Right atrium auricular region (tissue), 2 donors: ENCODE measurements around the gene SARDH. TPM values are rescaled to one million over a fixed set of nuclear protein-coding genes. Genes with fewer than 3 reads are reported as not detected.

ENCODE experiments used
- DNase-seq: peaks from one replicate; pipeline ENCODE4 v3.0.0-alpha.2; 2019; ENCODE audit warnings: low spot score
- H3K27ac ChIP-seq, 2 donors: fragments of 200-600 bp; sonication (generic); 1 replicate in 1 of 2; 2 replicates in 1 of 2; pipeline ENCODE4 v1.5.1; 2016 to 2019
- H3K27me3 ChIP-seq, 2 donors: fragments of 200-600 bp; sonication (generic); one replicate each; pipeline versions ENCODE4 v1.5.1 to v1.6.0; 2017 to 2019
- H3K36me3 ChIP-seq: fragments of 200-600 bp; sonication (generic); one replicate; pipeline ENCODE4 v1.5.1; 2016
- H3K4me1 ChIP-seq, 2 donors: fragments of 200-600 bp; sonication (generic); one replicate each; pipeline versions ENCODE4 v1.5.1 to v1.6.0; 2017 to 2019
- H3K4me3 ChIP-seq, 2 donors: fragments of 200-600 bp; sonication (generic); 1 replicate in 1 of 2; 2 replicates in 1 of 2; pipeline ENCODE4 v1.5.1; 2017 to 2019; ENCODE audit warnings: mild to moderate bottlenecking in 1 of 2, moderate library complexity in 1 of 2
- H3K9me3 ChIP-seq, 2 donors: fragments of 200-600 bp; sonication (generic); one replicate each; pipeline ENCODE4 v1.5.1; 2019
- CTCF ChIP-seq, 2 donors: fragments of 200-600 bp; sonication (generic); IDR thresholded peaks; one replicate each; pipeline ENCODE4 v1.5.1; 2019; ENCODE audit warnings: antibody characterized with exemption in 2 of 2
- total RNA-seq, 2 donors: library from RNA; depleted of rRNA; stranded (reverse); fragments of >200 nt; gene quantifications; one replicate each; pipeline ENCODE4 v1.1.0, GENCODE V29; 2016

The SARDH gene
- total RNA-seq, 2 donors from 2014 or later = 0.63 to 0.94 TPM

GRCh38 chr9:133701321-133701980 lies 36.7 kb downstream of the SARDH start:
- H3K4me3 ChIP-seq = no peak overlapping the region
- no peak overlapping the region for H3K27ac ChIP-seq

DNA sequence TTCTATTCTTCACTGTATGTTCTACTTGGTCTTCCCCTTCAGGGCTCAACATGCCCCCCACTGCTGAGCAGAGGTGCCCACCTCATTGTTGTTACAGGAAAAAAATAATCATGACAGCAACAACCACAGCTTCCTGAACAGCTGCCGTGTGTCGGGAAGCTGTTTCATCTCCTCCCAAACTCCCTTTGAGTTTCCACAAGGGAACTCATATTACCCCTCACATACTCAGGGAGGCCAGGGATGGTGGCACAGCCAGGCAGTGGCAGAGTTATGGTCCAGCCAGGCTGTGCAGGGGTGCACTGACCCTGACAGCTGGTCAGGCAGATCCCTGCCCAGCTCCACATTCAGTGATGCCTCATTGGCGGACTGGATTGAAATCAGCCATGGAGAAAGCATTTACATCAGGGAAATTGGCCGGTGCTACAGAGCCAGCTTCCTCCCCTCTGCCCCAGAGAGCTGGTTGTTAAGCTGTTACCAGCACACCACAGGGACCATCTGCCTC lies 37.3 kb downstream of the SARDH start:
- H3K4me1 ChIP-seq = peaks cover 0 to 13% of the 10 kb centered on the region in 2 donors
- H3K9me3 ChIP-seq = no peaks in the 10 kb centered on the region
- TF ChIP-seq CTCF (IDR thresholded peaks at IDR 0.05) = no peak
- H3K27ac ChIP-seq = no peak overlapping the region
- H3K27me3 ChIP-seq = no peaks in the 10 kb centered on the region
- no peak for DNase-seq
- no peaks in the 10 kb centered on the region for H3K36me3 ChIP-seq
- H3K4me3 ChIP-seq = no peak overlapping the region

More at GRCh38 chr9:133701321-133701980, 36.7 kb downstream of the SARDH start:
- TF ChIP-seq CTCF (IDR thresholded peaks at IDR 0.05) = no peak
- Histone ChIP-seq H3K27me3 (no peaks in the 10 kb centered on the region), H3K36me3 (no peaks in the 10 kb centered on the region), H3K9me3 (no peaks in the 10 kb centered on the region), H3K4me1 (peaks cover 0 to 13% of the 10 kb centered on the region in 2 donors)
- DNase-seq = no peak

DNA sequence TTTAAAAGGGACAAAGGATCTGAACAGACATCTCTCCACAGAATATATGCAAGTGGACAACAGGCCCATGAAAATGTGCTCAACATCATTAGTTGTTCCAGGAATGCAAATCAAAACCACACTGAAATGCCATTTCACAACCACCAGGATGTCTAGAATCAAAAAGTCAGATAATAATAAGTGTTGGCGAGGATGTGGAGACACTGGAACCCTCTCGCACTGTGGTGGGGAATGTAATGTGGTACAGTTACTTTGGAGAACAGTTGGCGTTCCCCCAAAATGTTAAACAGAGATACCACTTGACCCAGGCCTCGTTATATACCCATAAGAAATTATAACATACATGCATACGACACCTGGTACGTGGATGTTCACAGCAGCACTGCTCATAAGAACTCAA lies 38.6 kb downstream of the SARDH start:
- H3K36me3 ChIP-seq = no peaks in the 10 kb centered on the region
- no peaks in the 10 kb centered on the region for H3K9me3 ChIP-seq
- H3K4me3 ChIP-seq = no peak overlapping the region
- DNase-seq = no peak
- H3K27ac ChIP-seq = no peak overlapping the region
- H3K27me3 ChIP-seq = no peaks in the 10 kb centered on the region
- TF ChIP-seq CTCF (IDR thresholded peaks at IDR 0.05) = no peak
- peaks cover 0 to 13% of the 10 kb centered on the region in 2 donors for H3K4me1 ChIP-seq

DNA sequence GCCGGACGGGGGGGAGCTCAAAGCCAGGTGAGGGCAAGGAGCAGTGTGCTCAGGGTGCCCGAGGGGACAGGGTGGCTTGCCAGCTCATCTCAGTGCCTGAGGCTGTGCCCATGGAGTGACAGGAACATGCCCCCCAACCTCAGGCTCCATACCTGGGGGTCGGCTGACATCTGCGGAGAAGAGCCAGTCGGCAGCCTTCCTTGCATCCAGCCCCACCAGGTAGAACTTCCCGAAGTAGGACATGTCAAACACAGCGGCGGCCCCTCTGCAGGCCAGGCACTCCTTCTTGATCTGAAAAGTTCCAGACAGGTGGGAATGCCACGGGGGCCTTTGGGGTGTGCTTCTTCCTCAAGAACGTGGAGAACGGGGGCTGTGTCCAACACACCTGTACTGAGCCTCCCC lies 42.1 kb downstream of the SARDH start:
- Histone ChIP-seq H3K27ac (no peak overlapping the region), H3K27me3 (no peaks in the 10 kb centered on the region), H3K4me1 (no peaks in the 10 kb centered on the region), H3K36me3 (no peaks in the 10 kb centered on the region), H3K4me3 (no peak overlapping the region), H3K9me3 (no peaks in the 10 kb centered on the region)
- DNase-seq = no peak
- TF ChIP-seq CTCF (IDR thresholded peaks at IDR 0.05) = no peak

GRCh38 chr9:133694686-133695085 lies 43.5 kb downstream of the SARDH start:
- Histone ChIP-seq H3K9me3 (no peaks in the 10 kb centered on the region), H3K27ac (no peak overlapping the region), H3K4me1 (no peaks in the 10 kb centered on the region), H3K36me3 (no peaks in the 10 kb centered on the region), H3K27me3 (no peaks in the 10 kb centered on the region), H3K4me3 (no peak overlapping the region)
- no peak for DNase-seq
- TF ChIP-seq CTCF (IDR thresholded peaks at IDR 0.05) = no peak
